Myocyte (in vitro differentiated cells): ENCODE measurements around the gene RIBC1. TPM values are rescaled to one million over a fixed set of nuclear protein-coding genes. Genes with fewer than 3 reads are reported as not detected.

Source experiments
- microRNA-seq: library from miRNA; unstranded; fragments of <30 nt; microRNA quantifications from one replicate; pipeline ENCODE4, GENCODE V29; 2016
- total RNA-seq: library from RNA; depleted of rRNA; stranded (reverse); fragments of >200 nt; gene quantifications from 2 replicates; pipeline ENCODE4 v1.2.3, GENCODE V29; 2014

RIBC1 gene
- total RNA-seq, 1 donor from 2014 or later = 1.1 TPM

Small RNA genes within 50 kb of the gene (microRNA-seq; reads per million reads assigned to microRNA genes)
- not detected for gene MIR6857

Other genes starting within 250 kb of the RIBC1 start
- 71.4 and 88.3 TPM in 2 replicates for gene KDM5C, start 197.7 kb upstream of the RIBC1 start, total RNA-seq
- gene IQSEC2, start 141.3 kb upstream of the RIBC1 start, total RNA-seq = 9.2 and 12.3 TPM in 2 replicates
- 14.9 and 22.1 TPM in 2 replicates for gene SMC1A, start 219 bp upstream of the RIBC1 start, total RNA-seq
- gene HSD17B10, start 11.5 kb downstream of the RIBC1 start, total RNA-seq = 80.2 and 95.6 TPM in 2 replicates